Endothelial cell of umbilical vein (primary cell): ENCODE results near the gene DGLUCY. TPM values are rescaled to one million over a fixed set of nuclear protein-coding genes. Genes with fewer than 3 reads are reported as not detected.

Experiments used
- BruUV-seq: library from RNA; stranded (reverse); fragments of 400-500 nt; replicated peaks from 2 replicates; lab custom pipeline; 2021; lab: Mats Ljungman, UMichigan
- CTCF ChIA-PET: fragments of 300-600, 350-600 bp; sonication (Branson Sonifier 250); formaldehyde crosslinking; loops from one replicate; lab custom pipeline; 2021; ENCODE audit warnings: antibody characterized with exemption, inconsistent platforms; lab: Charles Lee
- POLR2A ChIA-PET: fragments of 300-600, 350-600 bp; sonication (Branson Sonifier 250); formaldehyde crosslinking; loops from one replicate; lab custom pipeline; 2021; ENCODE audit warnings: antibody characterized with exemption, inconsistent platforms; lab: Charles Lee
- DNase-seq: peaks from one replicate; pipeline ENCODE4 v3.0.0-alpha.2; 2011; ENCODE audit warnings: low read depth, low spot score
- FAIRE-seq: peaks from 2 replicates; lab custom pipeline; 2011; peaks lifted over from hg19 to GRCh38; lab: Jason Lieb, UNC
- H2AFZ ChIP-seq: 2 replicates; pipeline ENCODE4 v1.6.0; 2012; ENCODE audit warnings: low read depth, low read length, control low read depth, inconsistent platforms
- H3K27ac ChIP-seq: 2 replicates; pipeline ENCODE4 v1.5.1; 2011; ENCODE audit warnings: low read depth, mild to moderate bottlenecking, control low read depth, low read length, moderate library complexity; ENCODE audit not compliant: insufficient read depth
- H3K27me3 ChIP-seq, 2 experiments: 2 replicates each; pipeline versions ENCODE4 v1.6.0 to v1.6.1; 2011; ENCODE audit warnings: low read length in 2 of 2, mixed read lengths in 1 of 2; ENCODE audit not compliant: control insufficient read depth in 2 of 2, insufficient read depth in 2 of 2
- H3K36me3 ChIP-seq, 2 experiments: 2 replicates in 1 of 2; 3 replicates in 1 of 2; pipeline ENCODE4 v1.5.1; 2011; ENCODE audit warnings: low read length in 2 of 2, mild to moderate bottlenecking in 1 of 2, moderate library complexity in 1 of 2; ENCODE audit not compliant: control insufficient read depth in 2 of 2, insufficient read depth in 2 of 2; ENCODE audit errors: extremely low read depth in 1 of 2
- H3K4me1 ChIP-seq: 3 replicates; pipeline ENCODE4 v1.5.1; 2011; ENCODE audit warnings: mild to moderate bottlenecking, low read length; ENCODE audit not compliant: control insufficient read depth, insufficient read depth; ENCODE audit errors: extremely low read depth
- H3K4me2 ChIP-seq: 2 replicates; pipeline ENCODE4 v1.6.1; 2011; ENCODE audit warnings: low read length, control low read depth, mixed read lengths; ENCODE audit not compliant: insufficient read depth
- H3K4me3 ChIP-seq, 3 experiments: fragments of 200-600 bp in 1 of 3; sonication (generic), shearing (Covaris generic) in 1 of 3; replicated peaks in 1 of 3; 2 replicates each; pipeline ENCODE4 v1.5.1; 2011 to 2016; ENCODE audit warnings: control low read depth in 3 of 3, low read length in 3 of 3, mild to moderate bottlenecking in 2 of 3, inconsistent platforms in 1 of 3, low read depth in 1 of 3, moderate library complexity in 1 of 3; ENCODE audit not compliant: insufficient read depth in 1 of 3
- H3K79me2 ChIP-seq: 2 replicates; pipeline ENCODE4 v1.6.0; 2012; ENCODE audit warnings: low read length, inconsistent platforms; ENCODE audit not compliant: control insufficient read depth, insufficient read depth
- H3K9ac ChIP-seq: replicated peaks from 2 replicates; pipeline ENCODE3; 2011; ENCODE audit warnings: low read length, control low read depth; ENCODE audit not compliant: insufficient read depth; ENCODE audit errors: extremely low read depth
- H3K9me1 ChIP-seq: replicated peaks from 3 replicates; pipeline ENCODE4 v1.6.0; 2011; ENCODE audit warnings: mild to moderate bottlenecking, low read length; ENCODE audit not compliant: control insufficient read depth, insufficient read depth; ENCODE audit errors: extremely low read depth
- H3K9me3 ChIP-seq: replicated peaks from 2 replicates; pipeline ENCODE4 v1.5.1; 2012; ENCODE audit warnings: low read length, inconsistent platforms; ENCODE audit not compliant: control insufficient read depth, insufficient read depth
- H4K20me1 ChIP-seq: replicated peaks from 2 replicates; pipeline ENCODE3; 2011; ENCODE audit warnings: mild to moderate bottlenecking, low read length; ENCODE audit not compliant: control insufficient read depth, insufficient read depth; ENCODE audit errors: extremely low read depth
- EZH2 ChIP-seq: IDR thresholded peaks from 2 replicates; pipeline ENCODE4 v1.6.1; 2012; ENCODE audit warnings: borderline replicate concordance, low read depth, mild to moderate bottlenecking, moderate library complexity, low read length, inconsistent platforms; ENCODE audit not compliant: severe bottlenecking
- FOS ChIP-seq: IDR thresholded peaks from 2 replicates; pipeline ENCODE4 v1.6.1; 2011; ENCODE audit warnings: mild to moderate bottlenecking, low read length, moderate library complexity, borderline replicate concordance; ENCODE audit not compliant: insufficient read depth
- GATA2 ChIP-seq: IDR thresholded peaks from 2 replicates; pipeline ENCODE4 v1.7.0; 2011; ENCODE audit warnings: low read depth, mild to moderate bottlenecking, moderate library complexity, mixed read lengths, low read length; ENCODE audit not compliant: insufficient read length, insufficient read depth
- JUN ChIP-seq: IDR thresholded peaks from 2 replicates; pipeline ENCODE4 v1.6.1; 2011; ENCODE audit warnings: borderline replicate concordance, low read depth; ENCODE audit not compliant: insufficient read length, insufficient read depth
- MYC ChIP-seq: IDR thresholded peaks from one replicate; pipeline ENCODE4 v1.6.1; 2011; ENCODE audit warnings: mild to moderate bottlenecking, low read depth, low read length
- POLR2A ChIP-seq: IDR thresholded peaks from 2 replicates; pipeline ENCODE4 v1.6.1; 2012; ENCODE audit warnings: low read depth, mild to moderate bottlenecking, control low read depth, low read length
- POLR2AphosphoS5 ChIP-seq: IDR thresholded peaks from 2 replicates; pipeline ENCODE4 v1.6.1; 2012; ENCODE audit warnings: low read depth, mild to moderate bottlenecking, control low read depth, low read length, moderate library complexity; ENCODE audit not compliant: insufficient read depth
- dilution Hi-C: fragments of 300-500 bp; cut with MboI; formaldehyde crosslinking; loops from one replicate; pipeline ENCODE4 v1.15.0; 2019; ENCODE audit warnings: low sequenced_read_pairs; ENCODE audit not compliant: extremely low pct_ligation_motif_present
- intact Hi-C: fragments of 100-400 bp; cut with micrococcal nuclease; formaldehyde crosslinking; loops from one replicate; pipeline ENCODE4 v1.10.0; 2022
- polyA plus RNA-seq, 4 experiments: library from polyadenylated mRNA; depleted of rRNA in 3 of 4; stranded (reverse) in 3 of 4; unstranded in 1 of 4; fragments of >200 nt; gene quantifications; 2 replicates each; pipeline versions ENCODE4 v1.2.1 to v1.2.3, GENCODE V29; 2011 to 2012; ENCODE audit warnings: missing spikeins in 1 of 4
- total RNA-seq: library from RNA; stranded (reverse); gene quantifications from 2 replicates; pipeline ENCODE4 v1.2.3, GENCODE V29; 2021
- TF ChIP-seq, protein P1 (sequence below), 2 donors: IDR thresholded peaks; 1 replicate in 1 of 2; 2 replicates in 1 of 2; pipeline ENCODE4 v1.5.1; 2011; ENCODE audit warnings: low read length in 2 of 2, mild to moderate bottlenecking in 2 of 2, moderate library complexity in 2 of 2, control low read depth in 1 of 2, inconsistent platforms in 1 of 2, low read depth in 1 of 2; ENCODE audit not compliant: insufficient read depth in 1 of 2; ENCODE audit errors: extremely low read depth in 1 of 2
- TF ChIP-seq, protein P2 (sequence below): IDR thresholded peaks from 2 replicates; pipeline ENCODE4 v1.6.1; 2011; ENCODE audit not compliant: insufficient read depth, insufficient read length

Gene DGLUCY
- total and polyA plus RNA-seq, 2 donors (not counting 3 experiments of a cell fraction or from before 2014, with no cell fraction given): 40.9 to 65.6 TPM

DNA sequence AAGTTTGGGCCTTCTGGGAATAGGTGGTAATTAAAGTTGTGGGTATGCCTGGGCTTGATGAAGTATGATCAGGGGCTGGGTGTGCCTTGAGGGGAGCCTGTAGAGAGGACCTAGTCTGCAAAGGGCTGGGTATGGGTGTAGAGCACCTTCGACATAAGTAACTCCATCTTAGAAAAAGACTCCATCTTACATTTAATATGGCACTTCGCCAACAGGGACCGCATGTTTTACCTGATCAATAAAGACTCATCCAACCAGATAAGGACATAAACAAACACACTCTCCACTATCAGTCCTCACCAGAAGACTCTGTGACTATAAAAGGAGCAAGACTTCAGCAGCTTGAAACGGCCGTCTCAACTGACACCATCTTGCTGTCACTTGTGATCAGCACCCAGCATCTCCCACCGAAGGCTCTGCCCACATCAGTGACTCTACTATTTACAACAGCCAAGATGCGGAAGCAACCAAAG is 154.1 kb downstream of the DGLUCY start:
- Histone ChIP-seq H3K79me2 (no peaks in the 10 kb centered on the region), H3K27me3 (no peaks in the 10 kb centered on the region), H3K36me3 (peaks cover 0 to 7% of the 10 kb centered on the region in 2 experiments), H2AFZ (no peak overlapping the region), H3K27ac (no peak overlapping the region), H3K9me3 (no peaks in the 10 kb centered on the region), H3K9ac (no peak overlapping the region), H3K4me3 (no peak overlapping the region), H3K9me1 (no peaks in the 10 kb centered on the region), H3K4me2 (no peak overlapping the region), H3K4me1 (peaks cover 3% of the 10 kb centered on the region), H4K20me1 (no peaks in the 10 kb centered on the region)
- ChIA-PET CTCF (interaction anchor here (0.6 to 1.2 kb wide), 3 partner anchors 45 to 380 kb away, joined by 3 to 4 read pairs (median 3); no protein-coding TSS in a partner anchor), POLR2A (no interaction called here)
- FAIRE-seq (no peak), DNase-seq (no peak)
- no TSS peak for BruUV-seq
- dilution Hi-C loops (no loop called here), intact Hi-C loops (loop anchor here (5.0 kb wide), 1 partner anchor 91 kb away; no protein-coding TSS in a partner anchor)
- TF ChIP-seq, protein P1, sequence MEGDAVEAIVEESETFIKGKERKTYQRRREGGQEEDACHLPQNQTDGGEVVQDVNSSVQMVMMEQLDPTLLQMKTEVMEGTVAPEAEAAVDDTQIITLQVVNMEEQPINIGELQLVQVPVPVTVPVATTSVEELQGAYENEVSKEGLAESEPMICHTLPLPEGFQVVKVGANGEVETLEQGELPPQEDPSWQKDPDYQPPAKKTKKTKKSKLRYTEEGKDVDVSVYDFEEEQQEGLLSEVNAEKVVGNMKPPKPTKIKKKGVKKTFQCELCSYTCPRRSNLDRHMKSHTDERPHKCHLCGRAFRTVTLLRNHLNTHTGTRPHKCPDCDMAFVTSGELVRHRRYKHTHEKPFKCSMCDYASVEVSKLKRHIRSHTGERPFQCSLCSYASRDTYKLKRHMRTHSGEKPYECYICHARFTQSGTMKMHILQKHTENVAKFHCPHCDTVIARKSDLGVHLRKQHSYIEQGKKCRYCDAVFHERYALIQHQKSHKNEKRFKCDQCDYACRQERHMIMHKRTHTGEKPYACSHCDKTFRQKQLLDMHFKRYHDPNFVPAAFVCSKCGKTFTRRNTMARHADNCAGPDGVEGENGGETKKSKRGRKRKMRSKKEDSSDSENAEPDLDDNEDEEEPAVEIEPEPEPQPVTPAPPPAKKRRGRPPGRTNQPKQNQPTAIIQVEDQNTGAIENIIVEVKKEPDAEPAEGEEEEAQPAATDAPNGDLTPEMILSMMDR (IDR thresholded peaks at IDR 0.05; ENCODE audit: extremely low read depth in 1 of 2, insufficient read depth in 1 of 2, low read depth in 1 of 2, low read length in 2 of 2): no peak

DNA sequence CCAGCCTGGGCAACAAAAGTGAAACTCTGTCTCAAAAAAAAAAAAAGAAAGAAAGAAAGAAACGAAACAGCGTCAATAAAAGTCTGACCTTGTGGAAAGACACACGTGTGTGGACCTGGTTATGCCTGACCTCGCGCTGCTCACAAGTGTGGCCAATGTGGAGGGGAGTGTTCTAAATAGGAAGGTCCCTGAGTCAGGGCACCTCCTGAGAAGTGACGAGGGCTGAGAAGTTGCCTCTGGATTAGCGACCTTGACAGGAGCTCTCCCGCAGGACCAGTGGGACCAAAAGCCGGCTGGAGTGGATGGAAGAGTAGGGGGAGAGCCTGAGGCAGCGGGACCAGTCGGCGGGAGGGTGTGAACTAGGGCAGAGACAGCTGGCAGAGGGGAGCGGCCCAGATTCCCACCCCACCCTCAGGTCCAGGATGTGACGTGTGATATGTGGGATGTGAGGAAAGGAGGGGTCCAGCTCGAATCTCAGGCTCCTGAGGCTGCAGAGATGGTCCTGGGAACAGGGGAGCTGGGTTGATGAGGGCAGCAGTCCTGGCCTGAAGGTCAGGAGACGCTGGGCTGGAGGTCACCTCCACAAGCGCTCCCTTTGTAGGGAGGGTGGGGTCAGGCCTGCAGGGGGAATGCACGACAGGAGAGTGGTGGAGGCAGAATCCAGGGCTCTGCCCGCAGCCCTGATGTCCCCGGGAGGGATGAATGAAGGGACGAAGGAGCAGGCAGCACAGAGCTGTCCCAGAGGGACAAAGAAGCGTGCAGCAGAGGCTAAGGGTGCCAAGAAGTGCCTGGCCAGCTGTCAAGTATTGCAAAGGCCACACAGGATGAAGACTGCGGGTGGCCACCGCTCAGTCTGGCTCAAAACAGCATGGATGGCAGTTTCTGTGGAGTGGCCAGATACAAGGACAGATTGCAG is 155.5 kb downstream of the DGLUCY start:
- H2AFZ ChIP-seq: no peak overlapping the region
- dilution Hi-C loops: no loop called here
- CTCF ChIA-PET: interaction anchor here (1.2 to 1.7 kb wide), 5 partner anchors 13 to 366 kb away, joined by 3 to 10 read pairs (median 4); no protein-coding TSS in a partner anchor

More for the DNA sequence above, 155.5 kb downstream of the DGLUCY start:
- H3K4me3 ChIP-seq: no peak overlapping the region
- no peaks in the 10 kb centered on the region for H3K27me3 ChIP-seq
- H3K79me2 ChIP-seq: no peaks in the 10 kb centered on the region
- DNase-seq: no peak
- H3K4me2 ChIP-seq: no peak overlapping the region
- no peak overlapping the region for H3K27ac ChIP-seq
- POLR2A ChIA-PET: interaction anchor here (0.6 kb wide), 1 partner anchor 129 kb away, joined by 4 read pairs; no protein-coding TSS in a partner anchor
- H3K4me1 ChIP-seq: no peaks in the 10 kb centered on the region
- no peak for FAIRE-seq
- no TSS peak for BruUV-seq
- no peaks in the 10 kb centered on the region for H3K9me3 ChIP-seq
- TF ChIP-seq, protein P2, sequence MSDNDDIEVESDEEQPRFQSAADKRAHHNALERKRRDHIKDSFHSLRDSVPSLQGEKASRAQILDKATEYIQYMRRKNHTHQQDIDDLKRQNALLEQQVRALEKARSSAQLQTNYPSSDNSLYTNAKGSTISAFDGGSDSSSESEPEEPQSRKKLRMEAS: no peak
- no peak for TF ChIP-seq FOS
- no peak for TF ChIP-seq MYC
- TF ChIP-seq GATA2: no peak
- TF ChIP-seq, protein P1 (IDR thresholded peaks at IDR 0.05; ENCODE audit: extremely low read depth in 1 of 2, insufficient read depth in 1 of 2, low read depth in 1 of 2, low read length in 2 of 2): no peak
- no peak for TF ChIP-seq JUN
- TF ChIP-seq EZH2: no peak
- no peak for TF ChIP-seq POLR2AphosphoS5
- no peak for TF ChIP-seq POLR2A
- intact Hi-C loops: loop anchor here (5.0 kb wide), 1 partner anchor 92 kb away; no protein-coding TSS in a partner anchor
- H3K9me1 ChIP-seq: no peaks in the 10 kb centered on the region
- H4K20me1 ChIP-seq: no peaks in the 10 kb centered on the region
- peaks cover 0 to 12% of the 10 kb centered on the region in 2 experiments for H3K36me3 ChIP-seq
- no peak overlapping the region for H3K9ac ChIP-seq
